Psoas muscle (tissue), 8 donors: ENCODE measurements around the gene FOXP2. TPM values are rescaled to one million over a fixed set of nuclear protein-coding genes. Genes with fewer than 3 reads are reported as not detected.
A peak's percentile ranks its signal among the peaks of the same experiment; 100 is the strongest.

ENCODE experiments used
- ATAC-seq, 4 donors: fragments of 200-7000 bp; cut with Tn5 transposase; one replicate each; pipeline ENCODE4 v1.9.1; 2020; ENCODE audit warnings: moderate library complexity in 3 of 4, mild to moderate bottlenecking in 2 of 4
- DNase-seq, 2 donors: peaks; one replicate each; pipeline ENCODE4 v3.0.0-alpha.2; 2020
- H3K27ac ChIP-seq: fragments of 200-600 bp; one replicate; pipeline ENCODE4 v1.8.0; 2022
- H3K27me3 ChIP-seq, 3 donors: fragments of 200-600 bp in 1 of 3; one replicate each; pipeline versions ENCODE4 v1.6.1 to v1.8.0; 2013 to 2022; ENCODE audit warnings: low read length in 2 of 3, mild to moderate bottlenecking in 2 of 3, moderate library complexity in 1 of 3; ENCODE audit not compliant: insufficient read depth in 3 of 3
- H3K36me3 ChIP-seq, 2 donors: fragments of 200-600 bp in 1 of 2; one replicate each; pipeline versions ENCODE4 v1.6.1 to v1.8.0; 2013 to 2022; ENCODE audit warnings: low read depth in 1 of 2, mild to moderate bottlenecking in 1 of 2, moderate library complexity in 1 of 2; ENCODE audit not compliant: insufficient read depth in 1 of 2
- H3K4me1 ChIP-seq: fragments of 200-600 bp; one replicate; pipeline ENCODE4 v1.8.0; 2022
- H3K4me3 ChIP-seq: fragments of 200-600 bp; one replicate; pipeline ENCODE4 v1.8.0; 2022; ENCODE audit warnings: mild to moderate bottlenecking
- H3K9me3 ChIP-seq: fragments of 200-600 bp; one replicate; pipeline ENCODE4 v1.8.0; 2022
- WGBS, 3 donors: extraction: QIAGEN DNeasy Blood & Tissue Kit; methylation state at CpG; one replicate each; pipeline versions ENCODE4 v1.1.6 to v1.1.7; 2013; 5-methylcytosine and 5-hydroxymethylcytosine counted together
- intact Hi-C, 2 donors: fragments of 100-400 bp; cut with DNase I; formaldehyde crosslinking; loops; one replicate each; pipeline versions ENCODE4 v1.11.0 to v1.14.2; 2022
- long read RNA-seq, 2 donors: library from polyadenylated mRNA; unstranded; transcript quantifications; one replicate each; pipeline ENCODE4 v2.0.0, GENCODE V29; 2021
- polyA plus RNA-seq, 3 donors: library from polyadenylated mRNA; stranded (reverse); fragments of 200-250 nt; gene quantifications; one replicate each; pipeline ENCODE4 v1.2.3, GENCODE V29; 2013
- total RNA-seq, 4 donors: library from RNA; stranded (reverse); fragmentation: NEBNext Ultra II Directional in 2 of 4; extraction: Animal tissue kit (Norgen Biotek cat#: 25700) in 2 of 4; gene quantifications; one replicate each; pipeline versions ENCODE4 v1.2.1 to v1.2.4, GENCODE V29; 2021 to 2023
- TF ChIP-seq, protein P1 (sequence below): fragments of 200-600 bp; IDR thresholded peaks from one replicate; pipeline ENCODE4 v1.8.0; 2022; ENCODE audit warnings: antibody characterized with exemption
- donor health status: healthy with polysubstance abuse.
- donor health status: DM: no; HTN: no; CAD: no; lungs with moderate emphysema.
- donor health status: Bipolar disorder and iron deficiency.
- donor health status: healthy.
- donor health status: DM: yes; HTN: yes; CAD: no.
- donor health status: DM: no; HTN: no; CAD: no.
- donor health status: DM: no; HTN: no; CAD: no.
- donor health status: DM: yes; HTN: yes; CAD: no.

Gene FOXP2
- total RNA-seq: 1 to 10 TPM; 5.1 to 6.7 (median 6.2) TPM
- polyA plus RNA-seq: 1 to 10 TPM in 2 of 3 donors, under 1 TPM in 1; 0.35 to 4.3 (median 2.8) TPM
- long read RNA-seq, donor 1, partial matches to known transcripts: 0 of 2 reads
- long read RNA-seq, donor 1, other reads (novel, unspliced or antisense): 2 of 2 reads
- long read RNA-seq, donor 2, partial matches to known transcripts: 2 of 8 reads
- long read RNA-seq, donor 2, other reads (novel, unspliced or antisense): 6 of 8 reads

DNA sequence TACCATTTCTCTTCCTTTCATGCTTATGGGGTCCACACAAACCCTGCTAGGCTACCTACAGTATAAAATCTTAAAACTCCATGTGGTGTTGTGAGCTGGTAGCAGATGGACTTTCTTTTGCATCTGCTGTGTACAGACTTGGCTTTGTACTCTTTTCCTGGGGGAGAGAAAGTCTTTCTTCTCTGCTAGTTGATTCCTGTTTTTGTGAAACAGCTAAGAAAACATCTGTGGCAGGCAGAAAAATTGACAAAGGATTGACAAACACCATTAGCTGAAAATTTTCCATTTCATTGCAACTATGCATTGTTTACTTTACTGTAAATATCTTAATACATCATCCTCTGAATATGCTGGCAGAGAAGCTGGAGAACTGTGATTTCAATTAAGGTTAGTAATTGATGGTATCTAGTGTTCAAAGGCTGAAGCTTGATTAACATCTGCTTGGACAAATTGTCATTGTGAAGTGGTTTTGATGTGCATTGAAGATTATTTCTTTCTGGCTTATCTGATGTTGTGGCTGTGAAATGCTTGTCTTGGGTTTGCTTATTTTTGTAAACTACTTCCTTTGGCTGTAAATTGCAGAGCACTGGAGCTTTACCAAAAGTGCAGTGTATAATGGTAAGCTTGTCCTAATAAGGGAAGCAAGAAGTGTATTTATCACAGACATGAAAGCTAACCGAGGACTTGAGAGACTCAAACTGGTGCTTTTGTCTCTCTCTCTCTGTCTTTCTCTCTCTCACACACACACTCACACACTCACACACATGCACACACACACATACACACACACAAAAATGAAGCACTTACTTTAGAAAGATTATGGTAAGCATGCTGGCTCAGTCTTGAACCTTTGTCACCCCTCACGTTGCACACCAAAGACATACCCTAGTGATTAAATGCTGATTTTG lies at the start of gene FOXP2:
Gene FOXP2, plus strand, starts transcription at position 660 of the 908 bp plus-strand sequence. CDS start 11,697 bp downstream, outside the sequence.
- peak in 3 of 4 donors; percentile 15 to 32 (median 17) for ATAC-seq
- DNase-seq: no peak
- TF ChIP-seq, protein P1, sequence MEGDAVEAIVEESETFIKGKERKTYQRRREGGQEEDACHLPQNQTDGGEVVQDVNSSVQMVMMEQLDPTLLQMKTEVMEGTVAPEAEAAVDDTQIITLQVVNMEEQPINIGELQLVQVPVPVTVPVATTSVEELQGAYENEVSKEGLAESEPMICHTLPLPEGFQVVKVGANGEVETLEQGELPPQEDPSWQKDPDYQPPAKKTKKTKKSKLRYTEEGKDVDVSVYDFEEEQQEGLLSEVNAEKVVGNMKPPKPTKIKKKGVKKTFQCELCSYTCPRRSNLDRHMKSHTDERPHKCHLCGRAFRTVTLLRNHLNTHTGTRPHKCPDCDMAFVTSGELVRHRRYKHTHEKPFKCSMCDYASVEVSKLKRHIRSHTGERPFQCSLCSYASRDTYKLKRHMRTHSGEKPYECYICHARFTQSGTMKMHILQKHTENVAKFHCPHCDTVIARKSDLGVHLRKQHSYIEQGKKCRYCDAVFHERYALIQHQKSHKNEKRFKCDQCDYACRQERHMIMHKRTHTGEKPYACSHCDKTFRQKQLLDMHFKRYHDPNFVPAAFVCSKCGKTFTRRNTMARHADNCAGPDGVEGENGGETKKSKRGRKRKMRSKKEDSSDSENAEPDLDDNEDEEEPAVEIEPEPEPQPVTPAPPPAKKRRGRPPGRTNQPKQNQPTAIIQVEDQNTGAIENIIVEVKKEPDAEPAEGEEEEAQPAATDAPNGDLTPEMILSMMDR: no peak
- H3K27ac ChIP-seq: peak within 1 kb of the TSS; percentile 88
- WGBS, 3 donors: 2 to 7% (median 3%) methylated on average over 2 of the region's 2 CpGs
- peak within 1 kb of the TSS; percentile 57 for H3K4me3 ChIP-seq
- peaks cover 29% of the 10 kb centered on the region for H3K4me1 ChIP-seq
- H3K9me3 ChIP-seq: no peaks in the 10 kb centered on the region
- no peaks in the 10 kb centered on the region for H3K27me3 ChIP-seq
- intact Hi-C loops: loop anchor here (2.0 kb wide), 1 partner anchor 332 kb away; no protein-coding TSS in a partner anchor
- no peaks in the 10 kb centered on the region for H3K36me3 ChIP-seq

DNA sequence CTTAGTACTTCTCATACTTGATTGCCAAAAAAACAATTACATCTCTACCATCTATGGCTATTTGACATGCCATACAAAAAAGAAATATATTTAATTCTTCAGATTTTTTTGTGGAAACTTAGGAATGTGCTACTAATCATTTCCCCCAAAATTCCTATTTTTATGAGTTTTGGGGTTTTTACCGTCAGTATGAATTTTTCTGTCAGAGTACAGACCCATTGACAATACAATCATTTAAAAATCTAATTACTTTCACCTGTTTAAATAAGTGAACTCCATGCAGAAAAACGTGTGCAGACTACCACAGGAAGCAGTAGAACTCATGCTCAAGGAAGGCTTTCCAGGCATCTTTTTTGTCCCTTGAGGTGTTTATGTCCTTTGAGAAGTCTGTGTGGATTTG lies 48.8 kb upstream of the FOXP2 start:
- no peak for ATAC-seq
- intact Hi-C loops: no loop called here
- 61 to 73% (median 67%) methylated on average over 2 of the region's 2 CpGs for WGBS, 3 donors

DNA sequence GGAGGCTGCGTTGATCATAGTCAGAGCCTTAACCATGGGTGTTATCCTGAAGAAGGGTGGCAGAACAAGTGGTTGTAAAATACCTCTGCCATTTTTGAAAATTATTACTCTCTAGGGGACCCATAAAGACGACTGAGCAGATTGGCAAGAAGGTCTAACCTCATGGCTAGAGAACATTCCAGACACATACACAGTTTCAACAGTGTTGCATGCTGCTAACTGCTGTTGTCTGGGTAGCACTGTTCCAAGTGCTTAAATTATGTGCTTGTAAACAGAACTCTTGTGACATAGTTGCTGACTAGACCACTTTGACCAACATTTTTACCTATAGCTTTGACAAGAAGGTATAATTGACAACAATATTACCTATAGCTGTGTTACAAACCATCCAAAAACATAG lies 46.1 kb upstream of the FOXP2 start:
- ATAC-seq: peak in 2 of 4 donors; percentile 40 to 64
- TF ChIP-seq, protein P1: no peak
- Histone ChIP-seq H3K4me3 (no peak overlapping the region), H3K4me1 (peaks cover 13% of the 10 kb centered on the region), H3K27me3 (no peaks in the 10 kb centered on the region), H3K27ac (no peak overlapping the region), H3K9me3 (no peaks in the 10 kb centered on the region), H3K36me3 (no peaks in the 10 kb centered on the region)
- no peak for DNase-seq
- intact Hi-C loops: no loop called here
- WGBS, 3 donors: 50 to 54% (median 52%) methylated on average over 2 of the region's 2 CpGs

More for the DNA sequence above, 48.8 kb upstream of the FOXP2 start:
- no peaks in the 10 kb centered on the region for H3K36me3 ChIP-seq
- no peaks in the 10 kb centered on the region for H3K9me3 ChIP-seq
- DNase-seq: no peak
- no peak overlapping the region for H3K27ac ChIP-seq
- no peaks in the 10 kb centered on the region for H3K27me3 ChIP-seq
- H3K4me1 ChIP-seq: peaks cover 13% of the 10 kb centered on the region
- TF ChIP-seq, protein P1: no peak
- no peak overlapping the region for H3K4me3 ChIP-seq

DNA sequence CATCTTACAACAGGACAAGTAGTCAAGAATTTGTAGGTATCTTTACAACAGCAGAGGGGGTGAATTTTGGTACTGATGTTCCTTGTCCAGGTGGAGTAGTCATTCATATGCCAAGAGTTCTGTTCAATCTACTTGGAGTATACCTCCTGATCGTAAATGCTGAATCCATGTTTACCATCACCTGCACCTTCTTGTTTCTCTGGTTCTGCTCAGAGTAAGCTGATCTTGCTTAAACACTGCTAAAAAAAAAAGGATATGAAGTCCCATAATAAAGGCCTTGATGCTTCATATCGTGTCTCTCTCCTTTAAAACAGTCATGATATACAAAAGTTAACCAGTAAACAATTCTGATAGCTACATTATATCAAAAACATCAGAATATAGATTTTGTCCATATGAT lies 45.3 kb upstream of the FOXP2 start:
- TF ChIP-seq, protein P1: no peak
- intact Hi-C loops: no loop called here

More for the DNA sequence above, 45.3 kb upstream of the FOXP2 start:
- Histone ChIP-seq H3K4me1 (peaks cover 8% of the 10 kb centered on the region), H3K36me3 (no peaks in the 10 kb centered on the region), H3K9me3 (no peaks in the 10 kb centered on the region), H3K4me3 (no peak overlapping the region), H3K27ac (no peak overlapping the region), H3K27me3 (no peaks in the 10 kb centered on the region)
- 92 to 95% (median 92%) methylated on average over 2 of the region's 2 CpGs for WGBS, 3 donors
- ATAC-seq (no peak), DNase-seq (no peak)
